Upper lobe of left lung (tissue), 4 donors: ENCODE data around the gene TAF1D.

Experiments used
- CTCF ChIP-seq, 6 experiments: fragments of 450-650 bp in 4 of 6; fragments of 200-600 bp in 2 of 6; sonication (generic) in 2 of 6; IDR thresholded peaks; one replicate each; pipeline ENCODE4 v1.5.1; 2016 to 2019; ENCODE audit warnings: antibody characterized with exemption in 6 of 6
- EP300 ChIP-seq, 4 donors: sonication (generic); formaldehyde crosslinking; IDR thresholded peaks; one replicate each; pipeline ENCODE4 v1.5.1; 2017; ENCODE audit warnings: antibody characterized with exemption in 4 of 4, control low read depth in 2 of 4
- POLR2A ChIP-seq, 4 donors: fragments of 450-650 bp; IDR thresholded peaks; one replicate each; pipeline ENCODE4 v1.5.1; 2016 to 2017; ENCODE audit warnings: antibody characterized with exemption in 4 of 4, mild to moderate bottlenecking in 2 of 4
- POLR2AphosphoS5 ChIP-seq, 2 donors: sonication (generic); formaldehyde crosslinking; IDR thresholded peaks; one replicate each; pipeline ENCODE4 v1.5.1; 2017; ENCODE audit warnings: antibody characterized with exemption in 2 of 2

GRCh38 chr11:93773601-93774200 lies 32.4 kb upstream of the TAF1D start:
- TF ChIP-seq CTCF (IDR thresholded peaks at IDR 0.05), result no peak
- no peak for TF ChIP-seq EP300 (IDR thresholded peaks at IDR 0.05)
- TF ChIP-seq POLR2A (IDR thresholded peaks at IDR 0.05), result no peak
- no peak for TF ChIP-seq POLR2AphosphoS5 (IDR thresholded peaks at IDR 0.05)
